Upper lobe of left lung (tissue), 6 donors: ENCODE data around the gene ABCF1. TPM values are rescaled to one million over a fixed set of nuclear protein-coding genes. Genes with fewer than 3 reads are reported as not detected.
A peak's percentile ranks its signal among the peaks of the same experiment; 100 is the strongest.

Experiments used
- ATAC-seq, 2 donors: fragments of 200-7000 bp; cut with Tn5 transposase; one replicate each; pipeline ENCODE4 v1.9.1; 2022; ENCODE audit warnings: mild to moderate bottlenecking in 2 of 2, moderate library complexity in 2 of 2; ENCODE audit not compliant: low FRiP score in 2 of 2
- DNase-seq, 2 donors: peaks; one replicate each; pipeline ENCODE4 v3.0.0-alpha.2; 2019 to 2020
- H3K27ac ChIP-seq, 4 donors: fragments of 200-600 bp; sonication (generic); one replicate each; pipeline ENCODE4 v1.5.1; 2016 to 2019
- H3K27me3 ChIP-seq, 4 donors: fragments of 200-600 bp; sonication (generic); one replicate each; pipeline ENCODE4 v1.5.1; 2017 to 2019
- H3K36me3 ChIP-seq, 4 donors: fragments of 200-600 bp; sonication (generic); one replicate each; pipeline ENCODE4 v1.5.1; 2016 to 2019
- H3K4me1 ChIP-seq, 4 donors: fragments of 200-600 bp; sonication (generic); one replicate each; pipeline ENCODE4 v1.5.1; 2018 to 2019
- H3K4me3 ChIP-seq, 4 donors: fragments of 200-600 bp; sonication (generic); one replicate each; pipeline ENCODE4 v1.5.1; 2017 to 2019; ENCODE audit warnings: mild to moderate bottlenecking in 2 of 4, moderate library complexity in 1 of 4
- H3K9me3 ChIP-seq, 4 donors: fragments of 200-600 bp; sonication (generic); one replicate each; pipeline ENCODE4 v1.5.1; 2018 to 2019
- EP300 ChIP-seq, 4 donors: sonication (generic); formaldehyde crosslinking; IDR thresholded peaks; one replicate each; pipeline ENCODE4 v1.5.1; 2017; ENCODE audit warnings: antibody characterized with exemption in 4 of 4, control low read depth in 2 of 4
- POLR2A ChIP-seq, 4 donors: fragments of 450-650 bp; IDR thresholded peaks; one replicate each; pipeline ENCODE4 v1.5.1; 2016 to 2017; ENCODE audit warnings: antibody characterized with exemption in 4 of 4, mild to moderate bottlenecking in 2 of 4
- POLR2AphosphoS5 ChIP-seq, 2 donors: sonication (generic); formaldehyde crosslinking; IDR thresholded peaks; one replicate each; pipeline ENCODE4 v1.5.1; 2017; ENCODE audit warnings: antibody characterized with exemption in 2 of 2
- WGBS, 2 donors: methylation state at CpG; one replicate each; pipeline ENCODE4 v1.1.5; 2017 to 2018; 5-methylcytosine and 5-hydroxymethylcytosine counted together
- total RNA-seq, 6 donors: library from RNA; depleted of rRNA in 4 of 6; stranded (reverse); fragments of >200 nt in 4 of 6; gene quantifications; one replicate each; pipeline versions ENCODE4 v1.1.0 to v1.2.1, GENCODE V29; 2016 to 2021
- TF ChIP-seq, protein P1 (sequence below), 6 experiments: fragments of 450-650 bp in 4 of 6; fragments of 200-600 bp in 2 of 6; sonication (generic) in 2 of 6; IDR thresholded peaks; one replicate each; pipeline ENCODE4 v1.5.1; 2016 to 2019; ENCODE audit warnings: antibody characterized with exemption in 6 of 6
- donor health status: DM: no; HTN: no; CAD: no; lungs with moderate emphysema.
- donor health status: DM: no; HTN: yes; CAD: no; lungs with severe emphysema.

The ABCF1 gene
- total RNA-seq, 6 donors from 2014 or later = 41.2 to 57.6 (median 52.9) TPM

DNA sequence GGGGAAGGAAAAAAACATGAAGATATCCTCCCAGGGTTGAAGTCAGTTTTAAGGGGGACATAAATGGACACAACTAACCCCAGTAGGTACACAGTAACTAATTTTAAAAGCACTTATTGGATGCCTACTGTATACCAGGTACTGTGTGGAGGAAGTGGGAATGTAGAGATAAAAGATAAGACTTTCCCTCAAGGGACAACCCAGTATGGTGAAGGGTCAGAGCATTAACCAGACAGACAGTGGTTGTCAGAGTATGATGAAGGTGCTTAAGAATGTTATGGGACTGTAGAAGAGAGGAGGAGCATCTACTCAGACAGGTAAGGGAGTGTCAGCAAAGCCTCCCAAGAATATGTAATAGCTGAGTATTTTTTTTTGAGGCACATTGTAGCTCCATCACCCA lies 906 bp downstream of the ABCF1 start:
- H3K36me3 ChIP-seq = peaks cover 0 to 9% (median 2%) of the 10 kb centered on the region in 4 donors
- no peak for ATAC-seq
- TF ChIP-seq EP300 (IDR thresholded peaks at IDR 0.05) (no peak), POLR2AphosphoS5 (IDR thresholded peaks at IDR 0.05) (no peak), POLR2A (IDR thresholded peaks at IDR 0.05) (no peak)
- TF ChIP-seq, protein P1, sequence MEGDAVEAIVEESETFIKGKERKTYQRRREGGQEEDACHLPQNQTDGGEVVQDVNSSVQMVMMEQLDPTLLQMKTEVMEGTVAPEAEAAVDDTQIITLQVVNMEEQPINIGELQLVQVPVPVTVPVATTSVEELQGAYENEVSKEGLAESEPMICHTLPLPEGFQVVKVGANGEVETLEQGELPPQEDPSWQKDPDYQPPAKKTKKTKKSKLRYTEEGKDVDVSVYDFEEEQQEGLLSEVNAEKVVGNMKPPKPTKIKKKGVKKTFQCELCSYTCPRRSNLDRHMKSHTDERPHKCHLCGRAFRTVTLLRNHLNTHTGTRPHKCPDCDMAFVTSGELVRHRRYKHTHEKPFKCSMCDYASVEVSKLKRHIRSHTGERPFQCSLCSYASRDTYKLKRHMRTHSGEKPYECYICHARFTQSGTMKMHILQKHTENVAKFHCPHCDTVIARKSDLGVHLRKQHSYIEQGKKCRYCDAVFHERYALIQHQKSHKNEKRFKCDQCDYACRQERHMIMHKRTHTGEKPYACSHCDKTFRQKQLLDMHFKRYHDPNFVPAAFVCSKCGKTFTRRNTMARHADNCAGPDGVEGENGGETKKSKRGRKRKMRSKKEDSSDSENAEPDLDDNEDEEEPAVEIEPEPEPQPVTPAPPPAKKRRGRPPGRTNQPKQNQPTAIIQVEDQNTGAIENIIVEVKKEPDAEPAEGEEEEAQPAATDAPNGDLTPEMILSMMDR (IDR thresholded peaks at IDR 0.05) = no peak
- no peaks in the 10 kb centered on the region for H3K27me3 ChIP-seq
- peak overlapping the region; percentile 89 to 94 (median 90) for H3K27ac ChIP-seq
- peaks cover 32 to 43% (median 36%) of the 10 kb centered on the region in 4 donors for H3K4me1 ChIP-seq
- no peak for DNase-seq
- H3K9me3 ChIP-seq = no peaks in the 10 kb centered on the region
- peak overlapping the region; percentile 70 to 84 (median 72) for H3K4me3 ChIP-seq

DNA sequence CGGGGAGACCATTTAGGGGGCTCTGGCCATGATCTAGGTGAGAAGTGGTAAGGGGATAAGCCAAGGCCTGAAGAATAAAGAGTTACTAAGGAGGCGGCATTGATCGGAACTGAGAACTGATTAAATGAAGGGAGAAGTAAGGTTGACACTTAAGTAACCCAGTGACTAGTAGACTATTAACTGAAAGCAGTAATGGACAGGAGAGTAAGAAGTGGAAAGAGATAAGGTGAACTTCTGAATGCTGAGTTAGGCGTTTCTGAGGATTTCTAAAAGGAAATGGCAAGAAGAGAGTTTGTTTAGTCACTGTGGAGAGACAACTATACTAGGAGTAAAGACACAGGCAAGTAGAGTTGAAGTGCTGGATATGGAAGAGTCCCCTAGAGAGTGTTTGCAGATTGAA lies 1.9 kb downstream of the ABCF1 start:
- H3K4me1 ChIP-seq = peaks cover 32 to 43% (median 36%) of the 10 kb centered on the region in 4 donors
- no peak overlapping the region for H3K27ac ChIP-seq
- WGBS, 2 donors = 47 to 53% methylated on average over 4 of the region's 4 CpGs
- ATAC-seq (no peak), DNase-seq (no peak)
- no peaks in the 10 kb centered on the region for H3K27me3 ChIP-seq
- no peak overlapping the region for H3K4me3 ChIP-seq
- H3K9me3 ChIP-seq = no peaks in the 10 kb centered on the region
- TF ChIP-seq POLR2AphosphoS5 (IDR thresholded peaks at IDR 0.05) (no peak), EP300 (IDR thresholded peaks at IDR 0.05) (no peak), POLR2A (IDR thresholded peaks at IDR 0.05) (no peak)
- TF ChIP-seq, protein P1 (IDR thresholded peaks at IDR 0.05) = no peak
- peaks cover 6 to 18% (median 10%) of the 10 kb centered on the region in 4 donors for H3K36me3 ChIP-seq

DNA sequence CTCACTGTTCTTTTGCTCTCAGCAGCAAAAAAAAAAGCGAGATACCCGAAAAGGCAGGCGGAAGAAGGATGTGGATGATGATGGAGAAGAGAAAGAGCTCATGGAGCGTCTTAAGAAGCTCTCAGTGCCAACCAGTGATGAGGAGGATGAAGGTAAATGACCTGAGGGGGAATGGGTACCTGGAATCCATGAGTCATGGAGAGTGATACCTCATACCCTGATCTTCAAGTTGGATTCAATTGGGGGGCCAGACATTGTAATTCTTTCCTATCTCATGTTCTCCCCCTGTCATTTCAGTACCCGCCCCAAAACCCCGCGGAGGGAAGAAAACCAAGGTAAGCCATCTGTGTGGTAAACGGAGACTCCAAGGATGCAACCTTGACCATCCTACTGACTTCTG lies 6.8 kb downstream of the ABCF1 start:
- TF ChIP-seq POLR2AphosphoS5 (IDR thresholded peaks at IDR 0.05) (no peak), POLR2A (IDR thresholded peaks at IDR 0.05) (no peak), EP300 (IDR thresholded peaks at IDR 0.05) (no peak)
- TF ChIP-seq, protein P1 (IDR thresholded peaks at IDR 0.05) = no peak
- WGBS, 2 donors = 93 to 99% methylated on average over 8 of the region's 8 CpGs

DNA sequence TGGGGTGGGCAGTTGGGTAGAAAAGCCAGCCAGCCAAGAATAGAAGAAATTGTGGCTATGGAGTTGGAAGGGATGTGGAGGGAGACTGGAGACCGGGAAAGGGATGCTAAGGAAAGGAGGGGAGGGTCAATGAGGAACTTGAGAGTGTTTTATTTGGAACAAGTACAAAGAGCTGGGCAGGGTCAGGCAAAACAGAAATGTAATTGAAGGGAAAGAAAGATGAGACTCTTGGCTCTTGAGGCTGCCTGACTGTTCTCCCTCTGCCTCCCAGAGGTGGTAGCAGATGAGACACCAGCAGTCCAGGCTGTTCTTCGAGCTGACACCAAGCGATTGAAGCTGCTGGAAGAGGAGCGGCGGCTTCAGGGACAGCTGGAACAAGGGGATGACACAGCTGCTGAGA lies 12.7 kb downstream of the ABCF1 start:
- 83 to 85% methylated on average over 5 of the region's 5 CpGs for WGBS, 2 donors
- no peaks in the 10 kb centered on the region for H3K9me3 ChIP-seq
- no peak overlapping the region for H3K4me3 ChIP-seq
- no peak overlapping the region for H3K27ac ChIP-seq
- TF ChIP-seq POLR2AphosphoS5 (IDR thresholded peaks at IDR 0.05) (no peak), POLR2A (IDR thresholded peaks at IDR 0.05) (no peak), EP300 (IDR thresholded peaks at IDR 0.05) (no peak)
- TF ChIP-seq, protein P1 (IDR thresholded peaks at IDR 0.05) = no peak
- no peaks in the 10 kb centered on the region for H3K27me3 ChIP-seq
- DNase-seq = no peak
- no peaks in the 10 kb centered on the region for H3K4me1 ChIP-seq
- ATAC-seq = no peak
- peaks cover 74 to 100% (median 94%) of the 10 kb centered on the region in 4 donors for H3K36me3 ChIP-seq

More for the DNA sequence above, 6.8 kb downstream of the ABCF1 start:
- no peak for DNase-seq
- Histone ChIP-seq H3K27me3 (no peaks in the 10 kb centered on the region), H3K9me3 (no peaks in the 10 kb centered on the region), H3K4me1 (peaks cover 10 to 17% (median 14%) of the 10 kb centered on the region in 4 donors), H3K27ac (no peak overlapping the region), H3K36me3 (peaks cover 41 to 68% (median 57%) of the 10 kb centered on the region in 4 donors), H3K4me3 (no peak overlapping the region)
- ATAC-seq = no peak

DNA sequence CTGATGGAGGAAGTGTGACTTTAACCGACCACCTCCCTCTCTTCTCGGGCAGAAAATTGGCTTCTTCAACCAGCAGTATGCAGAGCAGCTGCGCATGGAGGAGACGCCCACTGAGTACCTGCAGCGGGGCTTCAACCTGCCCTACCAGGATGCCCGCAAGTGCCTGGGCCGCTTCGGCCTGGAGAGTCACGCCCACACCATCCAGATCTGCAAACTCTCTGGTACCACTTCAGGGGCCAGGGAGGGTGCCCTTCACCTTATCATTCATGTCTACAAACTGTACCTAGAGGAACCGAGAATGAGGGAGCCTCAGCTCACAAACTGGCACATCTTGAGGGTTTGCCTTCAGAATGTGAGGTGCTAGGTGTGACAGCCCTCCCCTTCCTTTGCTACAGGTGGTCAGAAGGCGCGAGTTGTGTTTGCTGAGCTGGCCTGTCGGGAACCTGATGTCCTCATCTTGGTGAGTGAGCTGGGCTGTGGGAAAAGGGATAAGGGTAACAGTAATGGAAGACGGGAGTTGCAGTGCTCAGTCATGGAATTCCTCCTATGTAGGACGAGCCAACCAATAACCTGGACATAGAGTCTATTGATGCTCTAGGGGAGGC lies 18.6 kb downstream of the ABCF1 start:
- ATAC-seq (no peak), DNase-seq (peak in 1 of 2 donors; percentile 55)
- Histone ChIP-seq H3K4me1 (peaks cover 0 to 33% (median 16%) of the 10 kb centered on the region in 4 donors), H3K4me3 (no peak overlapping the region), H3K36me3 (peaks cover 33 to 93% (median 70%) of the 10 kb centered on the region in 4 donors), H3K27me3 (no peaks in the 10 kb centered on the region), H3K27ac (peak overlapping the region; percentile 39 to 73 (median 66)), H3K9me3 (no peaks in the 10 kb centered on the region)
- 78 to 85% methylated on average over 9 to 15 of the region's 15 CpGs for WGBS, 2 donors
- no peak for TF ChIP-seq POLR2AphosphoS5 (IDR thresholded peaks at IDR 0.05)
